GM23338 (cell line): Measurements from ENCODE around the gene MGRN1. TPM values are rescaled to one million over a fixed set of nuclear protein-coding genes. Genes with fewer than 3 reads are reported as not detected.
A peak's percentile ranks its signal among the peaks of the same experiment; 100 is the strongest.

Experiments
- ATAC-seq: fragments of 200-7000 bp; cut with Tn5 transposase; 3 replicates; pipeline ENCODE4 v1.9.1; 2020
- DNase-seq: peaks from one replicate; pipeline ENCODE4 v3.0.0-alpha.2; 2015; ENCODE audit warnings: low spot score
- H2AFZ ChIP-seq: fragments of 200-600 bp; sonication (generic); 2 replicates; pipeline ENCODE4 v1.8.0; 2016; ENCODE audit warnings: antibody characterized with exemption, mild to moderate bottlenecking, moderate library complexity
- H3F3A ChIP-seq: fragments of 200-600 bp; sonication (generic); replicated peaks from 2 replicates; pipeline ENCODE4 v1.8.0; 2017; ENCODE audit warnings: antibody characterized with exemption, mixed run types, low read depth
- H3K27ac ChIP-seq: fragments of 200-600 bp; sonication (generic); 2 replicates; pipeline ENCODE4 v1.6.1; 2016; ENCODE audit warnings: low read depth
- H3K27me3 ChIP-seq: fragments of 200-600 bp; sonication (generic); 2 replicates; pipeline ENCODE4 v1.8.0; 2016; ENCODE audit warnings: mild to moderate bottlenecking, mixed run types, moderate library complexity; ENCODE audit not compliant: insufficient read depth
- H3K36me3 ChIP-seq: fragments of 200-600 bp; sonication (generic); 2 replicates; pipeline ENCODE4 v1.8.0; 2016; ENCODE audit warnings: mild to moderate bottlenecking; ENCODE audit not compliant: insufficient read depth
- H3K4me1 ChIP-seq: fragments of 200-600 bp; sonication (generic); 2 replicates; pipeline ENCODE4 v1.8.0; 2016; ENCODE audit warnings: mild to moderate bottlenecking, moderate library complexity; ENCODE audit not compliant: insufficient read depth
- H3K4me2 ChIP-seq: fragments of 200-600 bp; sonication (generic); 2 replicates; pipeline ENCODE4 v1.7.1; 2017; ENCODE audit warnings: mixed run types
- H3K4me3 ChIP-seq: fragments of 200-600 bp; sonication (generic); 2 replicates; pipeline ENCODE4 v1.6.1; 2016; ENCODE audit warnings: mixed run types
- H3K79me2 ChIP-seq: fragments of 200-600 bp; sonication (generic); replicated peaks from 2 replicates; pipeline ENCODE4 v1.8.0; 2017; ENCODE audit warnings: mild to moderate bottlenecking; ENCODE audit not compliant: insufficient read depth
- H3K9me2 ChIP-seq: fragments of 200-600 bp; sonication (generic); 2 replicates; pipeline ENCODE4 v1.8.0; 2017; ENCODE audit not compliant: insufficient read depth
- H4K20me1 ChIP-seq: fragments of 200-600 bp; sonication (generic); replicated peaks from 2 replicates; pipeline ENCODE4 v1.8.0; 2017; ENCODE audit warnings: mild to moderate bottlenecking; ENCODE audit not compliant: insufficient read depth
- H3K27ac Mint-ChIP-seq: 2 replicates; pipeline ENCODE4 v1.8.0; 2020; ENCODE audit warnings: inconsistent platforms, mild to moderate bottlenecking, moderate library complexity, mixed read lengths
- H3K27me3 Mint-ChIP-seq: 3 replicates; pipeline ENCODE4 v1.8.0; 2022; ENCODE audit warnings: low read depth, mild to moderate bottlenecking, moderate library complexity, mixed read lengths, inconsistent platforms; ENCODE audit not compliant: insufficient read depth, poor library complexity
- H3K36me3 Mint-ChIP-seq: 3 replicates; pipeline ENCODE4 v1.8.0; 2021; ENCODE audit warnings: low read depth, mild to moderate bottlenecking, inconsistent platforms, moderate library complexity, mixed read lengths
- H3K4me1 Mint-ChIP-seq: 3 replicates; pipeline ENCODE4 v1.8.0; 2020; ENCODE audit warnings: mild to moderate bottlenecking, inconsistent platforms, mixed read lengths
- H3K4me3 Mint-ChIP-seq: 3 replicates; pipeline ENCODE4 v1.8.0; 2021; ENCODE audit warnings: moderate library complexity, mild to moderate bottlenecking, inconsistent platforms, mixed read lengths
- H3K9me3 Mint-ChIP-seq: 3 replicates; pipeline ENCODE4 v1.8.0; 2020; ENCODE audit warnings: moderate library complexity, mild to moderate bottlenecking, inconsistent platforms, mixed read lengths
- EZH2 ChIP-seq: fragments of 200-600 bp; sonication (generic); IDR thresholded peaks from one replicate; pipeline ENCODE4 v1.8.0; 2017; ENCODE audit warnings: antibody characterized with exemption, mild to moderate bottlenecking, low read depth; ENCODE audit not compliant: unreplicated experiment
- JUNB ChIP-seq: IDR thresholded peaks from one replicate; pipeline ENCODE4 v1.6.1; 2016; ENCODE audit warnings: antibody characterized with exemption; ENCODE audit not compliant: unreplicated experiment
- NANOG ChIP-seq: IDR thresholded peaks from 2 replicates; pipeline ENCODE4 v1.6.1; 2016; ENCODE audit warnings: antibody characterized with exemption, borderline replicate concordance
- POLR2AphosphoS5 ChIP-seq: IDR thresholded peaks from 2 replicates; pipeline ENCODE4 v1.6.1; 2016; ENCODE audit warnings: antibody characterized with exemption, low read depth
- STAT1 ChIP-seq: IDR thresholded peaks from one replicate; pipeline ENCODE4 v1.6.1; 2016; ENCODE audit warnings: antibody characterized with exemption; ENCODE audit not compliant: unreplicated experiment
- ZNF331 ChIP-seq: fragments of 250-450 bp; sonication (Bioruptor Pico); IDR thresholded peaks from 2 replicates; pipeline ENCODE4 v1.5.0; 2020; ENCODE audit warnings: low read depth, mild to moderate bottlenecking, moderate library complexity
- polyA plus RNA-seq: library from polyadenylated mRNA; unstranded; fragments of >200 nt; fragmentation: Nextera tagmentation; extraction: Ambion mirVana; gene quantifications from 2 replicates; pipeline ENCODE4 v1.2.1, GENCODE V29; 2016
- total RNA-seq: library from RNA; depleted of rRNA; stranded (reverse); fragments of >200 nt; shearing (Covaris generic); gene quantifications from 2 replicates; pipeline ENCODE4 v1.2.3, GENCODE V29; 2014
- TF ChIP-seq, protein P1 (sequence below), 2 experiments: fragments of 200-600 bp in 1 of 2; sonication (generic) in 1 of 2; conservative IDR thresholded peaks; 2 replicates each; pipeline versions ENCODE4 v1.5.1 to v1.6.1; 2016 to 2017; ENCODE audit warnings: antibody characterized with exemption in 2 of 2, low read depth in 2 of 2, mild to moderate bottlenecking in 2 of 2, moderate library complexity in 1 of 2
- TF ChIP-seq, protein P2 (sequence below): fragments of 250-450 bp; sonication (Bioruptor Pico); IDR thresholded peaks from 2 replicates; pipeline ENCODE4 v1.5.0; 2020; ENCODE audit warnings: mild to moderate bottlenecking, moderate library complexity
- TF ChIP-seq, protein P3 (sequence below): IDR thresholded peaks from one replicate; pipeline ENCODE4 v1.6.1; 2018; ENCODE audit warnings: antibody characterized with exemption; ENCODE audit not compliant: unreplicated experiment
- TF ChIP-seq, protein P4 (sequence below): IDR thresholded peaks from 2 replicates; pipeline ENCODE4 v1.6.1; 2016; ENCODE audit warnings: antibody characterized with exemption

MGRN1 gene
- total and polyA plus RNA-seq, 2 experiments from 2014 or later: 13.1 to 71.8 TPM

DNA sequence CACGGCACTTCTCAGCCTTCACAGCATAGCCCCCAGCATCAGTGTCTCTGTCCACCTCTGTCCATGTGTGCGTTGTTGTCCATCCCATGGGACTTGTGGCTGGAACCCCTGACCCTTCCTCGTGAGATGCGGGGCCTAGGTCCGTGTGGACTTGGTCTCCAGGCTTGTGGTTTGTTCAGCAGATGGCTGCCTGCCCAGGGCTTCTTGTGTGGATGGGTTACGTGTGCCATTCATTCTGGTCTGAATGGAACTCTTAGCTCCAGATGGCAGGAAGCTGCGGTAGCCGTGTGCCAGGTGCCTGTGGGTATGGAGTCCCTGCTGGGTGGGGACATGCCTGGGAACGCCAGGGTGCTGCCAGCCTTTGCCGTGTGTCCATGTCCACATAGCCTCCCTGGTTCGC lies 37.0 kb downstream of the MGRN1 start (continued):
- TF ChIP-seq, protein P1, sequence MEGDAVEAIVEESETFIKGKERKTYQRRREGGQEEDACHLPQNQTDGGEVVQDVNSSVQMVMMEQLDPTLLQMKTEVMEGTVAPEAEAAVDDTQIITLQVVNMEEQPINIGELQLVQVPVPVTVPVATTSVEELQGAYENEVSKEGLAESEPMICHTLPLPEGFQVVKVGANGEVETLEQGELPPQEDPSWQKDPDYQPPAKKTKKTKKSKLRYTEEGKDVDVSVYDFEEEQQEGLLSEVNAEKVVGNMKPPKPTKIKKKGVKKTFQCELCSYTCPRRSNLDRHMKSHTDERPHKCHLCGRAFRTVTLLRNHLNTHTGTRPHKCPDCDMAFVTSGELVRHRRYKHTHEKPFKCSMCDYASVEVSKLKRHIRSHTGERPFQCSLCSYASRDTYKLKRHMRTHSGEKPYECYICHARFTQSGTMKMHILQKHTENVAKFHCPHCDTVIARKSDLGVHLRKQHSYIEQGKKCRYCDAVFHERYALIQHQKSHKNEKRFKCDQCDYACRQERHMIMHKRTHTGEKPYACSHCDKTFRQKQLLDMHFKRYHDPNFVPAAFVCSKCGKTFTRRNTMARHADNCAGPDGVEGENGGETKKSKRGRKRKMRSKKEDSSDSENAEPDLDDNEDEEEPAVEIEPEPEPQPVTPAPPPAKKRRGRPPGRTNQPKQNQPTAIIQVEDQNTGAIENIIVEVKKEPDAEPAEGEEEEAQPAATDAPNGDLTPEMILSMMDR (conservative IDR thresholded peaks at IDR 0.05; ENCODE audit: low read depth in 2 of 2): no peak

DNA sequence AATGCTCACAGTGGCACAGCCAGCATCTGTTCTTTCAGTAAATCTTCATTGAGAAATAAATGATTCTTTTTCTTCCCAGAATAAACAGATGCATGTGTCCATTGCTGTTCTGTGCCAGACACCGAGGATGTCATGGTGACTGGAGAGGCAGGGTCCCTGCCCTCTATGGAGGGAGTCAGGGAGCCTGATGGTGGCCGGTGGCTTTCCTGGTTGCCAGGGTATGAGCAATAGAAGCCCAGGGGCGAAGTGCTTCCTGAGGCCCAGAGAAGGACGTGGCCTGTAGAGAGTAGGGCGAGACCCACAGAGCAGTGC lies 38.8 kb downstream of the MGRN1 start:
- H3K79me2 ChIP-seq: no peaks in the 10 kb centered on the region; the same call in 1 of the 2 replicates
- Mint-ChIP-seq H3K4me1 (peaks cover 3% of the 10 kb centered on the region; the same call in 1 of the 3 replicates), H3K4me3 (no peak overlapping the region), H3K36me3 (peaks cover 14% of the 10 kb centered on the region; the same call in 2 of the 3 replicates), H3K27ac (no peak overlapping the region), H3K27me3 (peaks cover 5% of the 10 kb centered on the region), H3K9me3 (no peaks in the 10 kb centered on the region)
- H3K36me3 ChIP-seq: peaks cover 2% of the 10 kb centered on the region
- H2AFZ ChIP-seq: no peak overlapping the region
- H3K9me2 ChIP-seq: no peaks in the 10 kb centered on the region
- no peak for DNase-seq
- H3K4me2 ChIP-seq: no peak overlapping the region
- 0 out of 2 replicates have a peak, but pooled peaks cover 4% of the 10 kb centered on the region for H4K20me1 ChIP-seq
- H3K4me1 ChIP-seq: no peaks in the 10 kb centered on the region
- no peak overlapping the region for H3K4me3 ChIP-seq
- H3K27me3 ChIP-seq: no peaks in the 10 kb centered on the region
- no peak for ATAC-seq
- peak overlapping the region; percentile 69 for H3K27ac ChIP-seq
- H3F3A ChIP-seq: 0 out of 2 replicates have a peak, but pooled peaks cover 7% of the 10 kb centered on the region
- TF ChIP-seq ZNF331 (CRISPR knock-in tag) (no peak), JUNB (no peak), NANOG (no peak), POLR2AphosphoS5 (no peak), STAT1 (no peak), EZH2 (no peak)
- TF ChIP-seq, protein P2, sequence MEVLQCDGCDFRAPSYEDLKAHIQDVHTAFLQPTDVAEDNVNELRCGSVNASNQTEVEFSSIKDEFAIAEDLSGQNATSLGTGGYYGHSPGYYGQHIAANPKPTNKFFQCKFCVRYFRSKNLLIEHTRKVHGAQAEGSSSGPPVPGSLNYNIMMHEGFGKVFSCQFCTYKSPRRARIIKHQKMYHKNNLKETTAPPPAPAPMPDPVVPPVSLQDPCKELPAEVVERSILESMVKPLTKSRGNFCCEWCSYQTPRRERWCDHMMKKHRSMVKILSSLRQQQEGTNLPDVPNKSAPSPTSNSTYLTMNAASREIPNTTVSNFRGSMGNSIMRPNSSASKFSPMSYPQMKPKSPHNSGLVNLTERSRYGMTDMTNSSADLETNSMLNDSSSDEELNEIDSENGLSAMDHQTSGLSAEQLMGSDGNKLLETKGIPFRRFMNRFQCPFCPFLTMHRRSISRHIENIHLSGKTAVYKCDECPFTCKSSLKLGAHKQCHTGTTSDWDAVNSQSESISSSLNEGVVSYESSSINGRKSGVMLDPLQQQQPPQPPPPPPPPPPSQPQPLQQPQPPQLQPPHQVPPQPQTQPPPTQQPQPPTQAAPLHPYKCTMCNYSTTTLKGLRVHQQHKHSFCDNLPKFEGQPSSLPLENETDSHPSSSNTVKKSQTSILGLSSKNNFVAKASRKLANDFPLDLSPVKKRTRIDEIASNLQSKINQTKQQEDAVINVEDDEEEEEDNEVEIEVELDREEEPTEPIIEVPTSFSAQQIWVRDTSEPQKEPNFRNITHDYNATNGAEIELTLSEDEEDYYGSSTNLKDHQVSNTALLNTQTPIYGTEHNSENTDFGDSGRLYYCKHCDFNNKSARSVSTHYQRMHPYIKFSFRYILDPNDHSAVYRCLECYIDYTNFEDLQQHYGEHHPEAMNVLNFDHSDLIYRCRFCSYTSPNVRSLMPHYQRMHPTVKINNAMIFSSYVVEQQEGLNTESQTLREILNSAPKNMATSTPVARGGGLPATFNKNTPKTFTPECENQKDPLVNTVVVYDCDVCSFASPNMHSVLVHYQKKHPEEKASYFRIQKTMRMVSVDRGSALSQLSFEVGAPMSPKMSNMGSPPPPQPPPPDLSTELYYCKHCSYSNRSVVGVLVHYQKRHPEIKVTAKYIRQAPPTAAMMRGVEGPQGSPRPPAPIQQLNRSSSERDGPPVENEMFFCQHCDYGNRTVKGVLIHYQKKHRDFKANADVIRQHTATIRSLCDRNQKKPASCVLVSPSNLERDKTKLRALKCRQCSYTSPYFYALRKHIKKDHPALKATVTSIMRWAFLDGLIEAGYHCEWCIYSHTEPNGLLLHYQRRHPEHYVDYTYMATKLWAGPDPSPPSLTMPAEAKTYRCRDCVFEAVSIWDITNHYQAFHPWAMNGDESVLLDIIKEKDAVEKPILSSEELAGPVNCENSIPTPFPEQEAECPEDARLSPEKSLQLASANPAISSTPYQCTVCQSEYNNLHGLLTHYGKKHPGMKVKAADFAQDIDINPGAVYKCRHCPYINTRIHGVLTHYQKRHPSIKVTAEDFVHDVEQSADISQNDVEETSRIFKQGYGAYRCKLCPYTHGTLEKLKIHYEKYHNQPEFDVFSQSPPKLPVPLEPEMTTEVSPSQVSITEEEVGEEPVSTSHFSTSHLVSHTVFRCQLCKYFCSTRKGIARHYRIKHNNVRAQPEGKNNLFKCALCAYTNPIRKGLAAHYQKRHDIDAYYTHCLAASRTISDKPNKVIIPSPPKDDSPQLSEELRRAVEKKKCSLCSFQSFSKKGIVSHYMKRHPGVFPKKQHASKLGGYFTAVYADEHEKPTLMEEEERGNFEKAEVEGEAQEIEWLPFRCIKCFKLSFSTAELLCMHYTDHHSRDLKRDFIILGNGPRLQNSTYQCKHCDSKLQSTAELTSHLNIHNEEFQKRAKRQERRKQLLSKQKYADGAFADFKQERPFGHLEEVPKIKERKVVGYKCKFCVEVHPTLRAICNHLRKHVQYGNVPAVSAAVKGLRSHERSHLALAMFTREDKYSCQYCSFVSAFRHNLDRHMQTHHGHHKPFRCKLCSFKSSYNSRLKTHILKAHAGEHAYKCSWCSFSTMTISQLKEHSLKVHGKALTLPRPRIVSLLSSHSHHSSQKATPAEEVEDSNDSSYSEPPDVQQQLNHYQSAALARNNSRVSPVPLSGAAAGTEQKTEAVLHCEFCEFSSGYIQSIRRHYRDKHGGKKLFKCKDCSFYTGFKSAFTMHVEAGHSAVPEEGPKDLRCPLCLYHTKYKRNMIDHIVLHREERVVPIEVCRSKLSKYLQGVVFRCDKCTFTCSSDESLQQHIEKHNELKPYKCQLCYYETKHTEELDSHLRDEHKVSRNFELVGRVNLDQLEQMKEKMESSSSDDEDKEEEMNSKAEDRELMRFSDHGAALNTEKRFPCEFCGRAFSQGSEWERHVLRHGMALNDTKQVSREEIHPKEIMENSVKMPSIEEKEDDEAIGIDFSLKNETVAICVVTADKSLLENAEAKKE: no peak
- TF ChIP-seq, protein P3, sequence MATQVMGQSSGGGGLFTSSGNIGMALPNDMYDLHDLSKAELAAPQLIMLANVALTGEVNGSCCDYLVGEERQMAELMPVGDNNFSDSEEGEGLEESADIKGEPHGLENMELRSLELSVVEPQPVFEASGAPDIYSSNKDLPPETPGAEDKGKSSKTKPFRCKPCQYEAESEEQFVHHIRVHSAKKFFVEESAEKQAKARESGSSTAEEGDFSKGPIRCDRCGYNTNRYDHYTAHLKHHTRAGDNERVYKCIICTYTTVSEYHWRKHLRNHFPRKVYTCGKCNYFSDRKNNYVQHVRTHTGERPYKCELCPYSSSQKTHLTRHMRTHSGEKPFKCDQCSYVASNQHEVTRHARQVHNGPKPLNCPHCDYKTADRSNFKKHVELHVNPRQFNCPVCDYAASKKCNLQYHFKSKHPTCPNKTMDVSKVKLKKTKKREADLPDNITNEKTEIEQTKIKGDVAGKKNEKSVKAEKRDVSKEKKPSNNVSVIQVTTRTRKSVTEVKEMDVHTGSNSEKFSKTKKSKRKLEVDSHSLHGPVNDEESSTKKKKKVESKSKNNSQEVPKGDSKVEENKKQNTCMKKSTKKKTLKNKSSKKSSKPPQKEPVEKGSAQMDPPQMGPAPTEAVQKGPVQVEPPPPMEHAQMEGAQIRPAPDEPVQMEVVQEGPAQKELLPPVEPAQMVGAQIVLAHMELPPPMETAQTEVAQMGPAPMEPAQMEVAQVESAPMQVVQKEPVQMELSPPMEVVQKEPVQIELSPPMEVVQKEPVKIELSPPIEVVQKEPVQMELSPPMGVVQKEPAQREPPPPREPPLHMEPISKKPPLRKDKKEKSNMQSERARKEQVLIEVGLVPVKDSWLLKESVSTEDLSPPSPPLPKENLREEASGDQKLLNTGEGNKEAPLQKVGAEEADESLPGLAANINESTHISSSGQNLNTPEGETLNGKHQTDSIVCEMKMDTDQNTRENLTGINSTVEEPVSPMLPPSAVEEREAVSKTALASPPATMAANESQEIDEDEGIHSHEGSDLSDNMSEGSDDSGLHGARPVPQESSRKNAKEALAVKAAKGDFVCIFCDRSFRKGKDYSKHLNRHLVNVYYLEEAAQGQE: no peak
- TF ChIP-seq, protein P1 (conservative IDR thresholded peaks at IDR 0.05; ENCODE audit: low read depth in 2 of 2): no peak
- TF ChIP-seq, protein P4, sequence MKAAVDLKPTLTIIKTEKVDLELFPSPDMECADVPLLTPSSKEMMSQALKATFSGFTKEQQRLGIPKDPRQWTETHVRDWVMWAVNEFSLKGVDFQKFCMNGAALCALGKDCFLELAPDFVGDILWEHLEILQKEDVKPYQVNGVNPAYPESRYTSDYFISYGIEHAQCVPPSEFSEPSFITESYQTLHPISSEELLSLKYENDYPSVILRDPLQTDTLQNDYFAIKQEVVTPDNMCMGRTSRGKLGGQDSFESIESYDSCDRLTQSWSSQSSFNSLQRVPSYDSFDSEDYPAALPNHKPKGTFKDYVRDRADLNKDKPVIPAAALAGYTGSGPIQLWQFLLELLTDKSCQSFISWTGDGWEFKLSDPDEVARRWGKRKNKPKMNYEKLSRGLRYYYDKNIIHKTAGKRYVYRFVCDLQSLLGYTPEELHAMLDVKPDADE: no peak
